Activated CD4-positive, alpha-beta memory T cell treated with anti-CD3 and anti-CD28 coated beads for 36 hours (primary cell): ENCODE data around the gene FGF11. TPM values are rescaled to one million over a fixed set of nuclear protein-coding genes. Genes with fewer than 3 reads are reported as not detected.

ENCODE experiments used
- CTCF ChIA-PET: fragments of 350-600 bp; sonication (Branson Sonifier 250); formaldehyde crosslinking; loops from one replicate; lab custom pipeline; 2021; ENCODE audit warnings: antibody characterized with exemption, inconsistent platforms; lab: Charles Lee
- POLR2A ChIA-PET: fragments of 350-600 bp; sonication (Branson Sonifier 250); formaldehyde crosslinking; loops from one replicate; lab custom pipeline; 2021; ENCODE audit warnings: antibody characterized with exemption; lab: Charles Lee
- DNase-seq: peaks from one replicate; pipeline ENCODE4 v3.0.0-alpha.2; 2020
- H3K27ac Mint-ChIP-seq: one replicate; pipeline ENCODE4 v1.8.0; 2021; ENCODE audit warnings: mixed read lengths
- H3K27me3 Mint-ChIP-seq: one replicate; pipeline ENCODE4 v1.8.0; 2021; ENCODE audit warnings: mixed read lengths
- H3K36me3 Mint-ChIP-seq: one replicate; pipeline ENCODE4 v1.8.0; 2021; ENCODE audit warnings: mixed read lengths
- H3K4me1 Mint-ChIP-seq: one replicate; pipeline ENCODE4 v1.8.0; 2021; ENCODE audit warnings: low read depth, mixed read lengths
- H3K4me3 Mint-ChIP-seq: one replicate; pipeline ENCODE4 v1.8.0; 2021; ENCODE audit warnings: mild to moderate bottlenecking, mixed read lengths
- H3K9me3 Mint-ChIP-seq: one replicate; pipeline ENCODE4 v1.8.0; 2021; ENCODE audit warnings: mixed read lengths
- intact Hi-C: fragments of 100-400 bp; cut with micrococcal nuclease; formaldehyde crosslinking; loops from one replicate; pipeline ENCODE4 v1.15.1; 2023
- total RNA-seq, 2 experiments: library from RNA; stranded (reverse); gene quantifications; one replicate each; pipeline ENCODE4 v1.2.3, GENCODE V29; 2021

FGF11 gene
- total RNA-seq, 2 experiments from 2014 or later: 1.0 to 2.1 TPM

GRCh38 chr17:7421186-7421585 is 18.1 kb upstream of the FGF11 start:
- intact Hi-C loops: no loop called here
- Mint-ChIP-seq H3K27ac (no peak overlapping the region), H3K4me1 (no peaks in the 10 kb centered on the region), H3K9me3 (no peaks in the 10 kb centered on the region), H3K27me3 (peaks cover 2% of the 10 kb centered on the region), H3K4me3 (no peak overlapping the region), H3K36me3 (no peaks in the 10 kb centered on the region)
- CTCF ChIA-PET: interaction anchor here (1.3 kb wide), 1 partner anchor 65 kb away, joined by 4 read pairs; no protein-coding TSS in a partner anchor
- POLR2A ChIA-PET: no interaction called here
- DNase-seq: no peak

GRCh38 chr17:7423679-7424078 is 15.6 kb upstream of the FGF11 start:
- Mint-ChIP-seq H3K4me1 (no peaks in the 10 kb centered on the region), H3K27ac (no peak overlapping the region), H3K27me3 (peaks cover 2% of the 10 kb centered on the region), H3K36me3 (no peaks in the 10 kb centered on the region), H3K9me3 (no peaks in the 10 kb centered on the region), H3K4me3 (no peak overlapping the region)
- CTCF ChIA-PET: no interaction called here
- intact Hi-C loops: no loop called here
- POLR2A ChIA-PET: no interaction called here
- DNase-seq: no peak

- intact Hi-C loops: no loop called here
- no peak within 1 kb of the TSS for H3K27ac Mint-ChIP-seq
- H3K4me1 Mint-ChIP-seq: no peaks in the 10 kb centered on the region
- POLR2A ChIA-PET: no interaction called here
- no peaks in the 10 kb centered on the region for H3K36me3 Mint-ChIP-seq
- CTCF ChIA-PET: interaction anchor here (1.5 kb wide), 2 partner anchors 12 to 69 kb away, joined by 4 read pairs; no protein-coding TSS in a partner anchor
- peaks cover 2% of the 10 kb centered on the region for H3K27me3 Mint-ChIP-seq
- no peak within 1 kb of the TSS for H3K4me3 Mint-ChIP-seq
- no peaks in the 10 kb centered on the region for H3K9me3 Mint-ChIP-seq
- no peak for DNase-seq
These were observed 14.0 kb upstream of the FGF11 start, which contains the start of gene SPEM2 for GRCh38 chr17:7425316-7425715. Gene SPEM2, plus strand, starts transcription at chr17:7425616. Its CDS starts 73 bp downstream, at chr17:7425689.

- Mint-ChIP-seq H3K36me3 (no peaks in the 10 kb centered on the region), H3K9me3 (no peaks in the 10 kb centered on the region), H3K4me1 (no peaks in the 10 kb centered on the region), H3K4me3 (no peak overlapping the region), H3K27ac (no peak overlapping the region), H3K27me3 (peaks cover 2% of the 10 kb centered on the region)
- intact Hi-C loops: no loop called here
- DNase-seq: no peak
- CTCF ChIA-PET: interaction anchor here (1.5 kb wide), 2 partner anchors 11 to 69 kb away, joined by 4 read pairs; no protein-coding TSS in a partner anchor
- POLR2A ChIA-PET: no interaction called here
These were observed 13.6 kb upstream of the FGF11 start for GRCh38 chr17:7425756-7426155.

- POLR2A ChIA-PET: no interaction called here
- no peak overlapping the region for H3K4me3 Mint-ChIP-seq
- no peak for DNase-seq
- no peaks in the 10 kb centered on the region for H3K9me3 Mint-ChIP-seq
- no peaks in the 10 kb centered on the region for H3K36me3 Mint-ChIP-seq
- H3K27me3 Mint-ChIP-seq: peaks cover 2% of the 10 kb centered on the region
- no peaks in the 10 kb centered on the region for H3K4me1 Mint-ChIP-seq
- no peak overlapping the region for H3K27ac Mint-ChIP-seq
- CTCF ChIA-PET: no interaction called here
- intact Hi-C loops: no loop called here
These were observed 13.0 kb upstream of the FGF11 start for GRCh38 chr17:7426203-7426863.

- intact Hi-C loops: no loop called here
- DNase-seq: no peak
- ChIA-PET POLR2A (no interaction called here), CTCF (no interaction called here)
- no peaks in the 10 kb centered on the region for H3K36me3 Mint-ChIP-seq
- no peaks in the 10 kb centered on the region for H3K4me1 Mint-ChIP-seq
- H3K27ac Mint-ChIP-seq: no peak overlapping the region
- H3K9me3 Mint-ChIP-seq: no peaks in the 10 kb centered on the region
- H3K27me3 Mint-ChIP-seq: peaks cover 2% of the 10 kb centered on the region
- H3K4me3 Mint-ChIP-seq: no peak overlapping the region
These were observed 12.3 kb upstream of the FGF11 start for GRCh38 chr17:7426896-7427489.

GRCh38 chr17:7427549-7427948 is 11.8 kb upstream of the FGF11 start:
- no peak for DNase-seq
- POLR2A ChIA-PET: no interaction called here
- intact Hi-C loops: no loop called here
- H3K4me3 Mint-ChIP-seq: no peak overlapping the region
- no peak overlapping the region for H3K27ac Mint-ChIP-seq
- CTCF ChIA-PET: no interaction called here
- no peaks in the 10 kb centered on the region for H3K36me3 Mint-ChIP-seq
- H3K4me1 Mint-ChIP-seq: no peaks in the 10 kb centered on the region
- peaks cover 2% of the 10 kb centered on the region for H3K27me3 Mint-ChIP-seq
- no peaks in the 10 kb centered on the region for H3K9me3 Mint-ChIP-seq

- CTCF ChIA-PET: no interaction called here
- no peaks in the 10 kb centered on the region for H3K4me1 Mint-ChIP-seq
These were observed 10.8 kb upstream of the FGF11 start, which contains the start of gene SPEM3 for GRCh38 chr17:7428557-7428956. Gene SPEM3, plus strand, starts transcription at chr17:7428857. Its CDS starts 46 bp downstream, at chr17:7428903.

GRCh38 chr17:7429722-7430121 is 9.6 kb upstream of the FGF11 start:
- Mint-ChIP-seq H3K27me3 (peaks cover 2% of the 10 kb centered on the region), H3K4me1 (no peaks in the 10 kb centered on the region), H3K9me3 (no peaks in the 10 kb centered on the region), H3K27ac (no peak overlapping the region), H3K4me3 (no peak overlapping the region), H3K36me3 (no peaks in the 10 kb centered on the region)
- DNase-seq: no peak
- ChIA-PET CTCF (no interaction called here), POLR2A (no interaction called here)
- intact Hi-C loops: loop anchor here (10.0 kb wide), 1 partner anchor 695 kb away; the partner anchor contains the start of gene HES7

More at GRCh38 chr17:7428557-7428956, 10.8 kb upstream of the FGF11 start, which contains the start of gene SPEM3:
- Mint-ChIP-seq H3K9me3 (no peaks in the 10 kb centered on the region), H3K27ac (no peak within 1 kb of the TSS), H3K36me3 (no peaks in the 10 kb centered on the region), H3K27me3 (peaks cover 2% of the 10 kb centered on the region), H3K4me3 (no peak within 1 kb of the TSS)
- intact Hi-C loops: no loop called here
- POLR2A ChIA-PET: no interaction called here
- no peak for DNase-seq

GRCh38 chr17:7431231-7431630 is 8.1 kb upstream of the FGF11 start:
- H3K4me3 Mint-ChIP-seq: no peak overlapping the region
- no peaks in the 10 kb centered on the region for H3K36me3 Mint-ChIP-seq
- ChIA-PET CTCF (interaction anchor here (0.7 to 1.1 kb wide), 2 partner anchors 75 to 135 kb away, joined by 3 read pairs; no protein-coding TSS in a partner anchor), POLR2A (no interaction called here)
- no peak for DNase-seq
- intact Hi-C loops: loop anchor here (10.0 kb wide), 1 partner anchor 694 kb away; the partner anchor contains the start of gene HES7
- peaks cover 8% of the 10 kb centered on the region for H3K4me1 Mint-ChIP-seq
- no peak overlapping the region for H3K27ac Mint-ChIP-seq
- peaks cover under 1% of the 10 kb centered on the region for H3K27me3 Mint-ChIP-seq
- no peaks in the 10 kb centered on the region for H3K9me3 Mint-ChIP-seq

- POLR2A ChIA-PET: no interaction called here
- intact Hi-C loops: loop anchor here (10.0 kb wide), 1 partner anchor 693 kb away; the partner anchor contains the start of gene HES7
- no peaks in the 10 kb centered on the region for H3K27me3 Mint-ChIP-seq
- DNase-seq: no peak
- peaks cover 14% of the 10 kb centered on the region for H3K4me1 Mint-ChIP-seq
- no peak overlapping the region for H3K4me3 Mint-ChIP-seq
- no peak overlapping the region for H3K27ac Mint-ChIP-seq
- H3K36me3 Mint-ChIP-seq: peaks cover 1% of the 10 kb centered on the region
- CTCF ChIA-PET: no interaction called here
- H3K9me3 Mint-ChIP-seq: no peaks in the 10 kb centered on the region
These were observed 7.0 kb upstream of the FGF11 start for GRCh38 chr17:7432296-7432695.
